ENCODE data around the gene SKIL. TPM values are rescaled to one million over a fixed set of nuclear protein-coding genes. Genes with fewer than 3 reads are reported as not detected.

The SKIL gene
- total and polyA plus RNA-seq, 2 donors (not counting 1 experiment from before 2014, with no cell fraction given) = 7.7 to 145 TPM

- Histone ChIP-seq H2AFZ (ENCODE audit: insufficient read depth, low read depth, low read length, poor library complexity, severe bottlenecking) (no peak overlapping the region), H3K9ac (ENCODE audit: low read length) (peak overlapping the region; percentile 82), H3K9me3 (ENCODE audit: control extremely low read depth in 1 of 3, control insufficient read depth in 2 of 3, insufficient read depth in 1 of 3, low read length in 2 of 3) (no peaks in the 10 kb centered on the region), H3K79me2 (ENCODE audit: control insufficient read depth, insufficient read depth, low read length) (peaks cover 40% of the 10 kb centered on the region), H3K4me2 (replicated peaks; ENCODE audit: low read depth, low read length, poor library complexity, severe bottlenecking) (peak overlapping the region; percentile 94), H3K4me1 (ENCODE audit: control insufficient read depth in 2 of 2, insufficient read depth in 2 of 2, low read length in 2 of 2) (peaks cover 71 to 74% of the 10 kb centered on the region in 2 donors), H3K27ac (ENCODE audit: low read length in 2 of 2) (peak overlapping the region; percentile 90 to 100), H4K20me1 (ENCODE audit: control insufficient read depth, insufficient read depth, low read length, poor library complexity, severe bottlenecking) (peaks cover 9% of the 10 kb centered on the region), H3K27me3 (replicated peaks in 1 of 4; ENCODE audit: control extremely low read depth in 1 of 4, control insufficient read depth in 3 of 4, insufficient read depth in 4 of 4, low read length in 3 of 4) (no peaks in the 10 kb centered on the region), H3K4me3 (ENCODE audit: control extremely low read depth in 1 of 5, extremely low read depth in 1 of 5, insufficient read depth in 1 of 5, low read depth in 2 of 5, low read length in 4 of 5) (peak overlapping the region; percentile 40 to 74 (median 60)), H3K36me3 (replicated peaks in 1 of 2; ENCODE audit: control extremely low read depth in 1 of 2, control insufficient read depth in 1 of 2, extremely low read depth in 1 of 2, insufficient read depth in 2 of 2, low read length in 1 of 2) (peaks cover 0 to 11% of the 10 kb centered on the region in 2 experiments)
- ChIA-PET CTCF (interaction anchor here (0.6 to 3.9 kb wide), 18 partner anchors 12 to 593 kb away, joined by 3 to 53 read pairs (median 4); no protein-coding TSS in a partner anchor), POLR2A (interaction anchor here (0.6 to 2.7 kb wide), 16 partner anchors 9 to 593 kb away, joined by 3 to 23 read pairs (median 4); partner anchors contain the start of genes MYNN, RPL22L1 and TERC)
- TF ChIP-seq, protein P1, sequence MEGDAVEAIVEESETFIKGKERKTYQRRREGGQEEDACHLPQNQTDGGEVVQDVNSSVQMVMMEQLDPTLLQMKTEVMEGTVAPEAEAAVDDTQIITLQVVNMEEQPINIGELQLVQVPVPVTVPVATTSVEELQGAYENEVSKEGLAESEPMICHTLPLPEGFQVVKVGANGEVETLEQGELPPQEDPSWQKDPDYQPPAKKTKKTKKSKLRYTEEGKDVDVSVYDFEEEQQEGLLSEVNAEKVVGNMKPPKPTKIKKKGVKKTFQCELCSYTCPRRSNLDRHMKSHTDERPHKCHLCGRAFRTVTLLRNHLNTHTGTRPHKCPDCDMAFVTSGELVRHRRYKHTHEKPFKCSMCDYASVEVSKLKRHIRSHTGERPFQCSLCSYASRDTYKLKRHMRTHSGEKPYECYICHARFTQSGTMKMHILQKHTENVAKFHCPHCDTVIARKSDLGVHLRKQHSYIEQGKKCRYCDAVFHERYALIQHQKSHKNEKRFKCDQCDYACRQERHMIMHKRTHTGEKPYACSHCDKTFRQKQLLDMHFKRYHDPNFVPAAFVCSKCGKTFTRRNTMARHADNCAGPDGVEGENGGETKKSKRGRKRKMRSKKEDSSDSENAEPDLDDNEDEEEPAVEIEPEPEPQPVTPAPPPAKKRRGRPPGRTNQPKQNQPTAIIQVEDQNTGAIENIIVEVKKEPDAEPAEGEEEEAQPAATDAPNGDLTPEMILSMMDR (IDR thresholded peaks at IDR 0.05) = no peak
- TF ChIP-seq EZH2 (IDR thresholded peaks at IDR 0.05; ENCODE audit: borderline replicate concordance, insufficient read depth, low read depth, low read length, poor library complexity, severe bottlenecking) = no peak
- intact Hi-C loops (cut with micrococcal nuclease) = loop anchor here (1.0 to 10.0 kb wide), 9 partner anchors 56 to 1106 kb away; partner anchors contain the start of genes EIF5A2, GPR160, MYNN and PHC3
- peaks cover 74% of the 10 kb centered on the region for H3K4me1 Mint-ChIP-seq
- DNase-seq = no peak
- ATAC-seq (ENCODE audit: low read depth) = peak; percentile 56
- peak overlapping the region; percentile 90 for H3K27ac Mint-ChIP-seq
- peak overlapping the region; percentile 85 for H3K4me3 Mint-ChIP-seq
- under 1% methylated on average over 50 of the region's 60 CpGs for WGBS (ENCODE audit: insufficient coverage)
- no peaks in the 10 kb centered on the region for H3K9me3 Mint-ChIP-seq (ENCODE audit: insufficient read depth)
- H3K27me3 Mint-ChIP-seq = no peaks in the 10 kb centered on the region
Observed at GRCh38 chr3:170356596-170357175, 829 bp upstream of the SKIL start.
